ENCODE results near the gene CDK4. TPM values are rescaled to one million over a fixed set of nuclear protein-coding genes. Genes with fewer than 3 reads are reported as not detected.

CDK4 gene
- total and polyA plus RNA-seq, 2 donors from 2014 or later, result 69.1 to 118 TPM

DNA sequence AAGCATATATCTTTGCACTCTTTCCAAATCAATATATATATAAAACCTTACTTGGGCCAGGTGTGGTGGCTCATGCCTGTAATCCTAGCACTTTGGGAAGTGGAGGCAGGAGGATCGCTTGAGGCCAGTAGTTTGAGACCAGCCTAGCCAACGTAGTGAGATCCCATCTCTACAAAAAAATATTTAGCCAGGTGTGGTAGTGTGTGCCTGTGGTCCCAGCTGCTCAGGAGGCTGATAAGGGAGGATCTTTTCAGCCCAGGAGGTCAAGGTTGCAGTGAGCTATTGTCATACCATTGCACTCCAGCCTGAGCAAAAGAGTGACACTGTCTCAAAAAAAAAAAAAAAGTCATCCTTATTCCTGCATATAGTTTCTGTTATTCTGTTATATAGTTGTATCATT, 43.8 kb downstream of the CDK4 start:
- H3K4me3 ChIP-seq (ENCODE audit: low read length in 3 of 3), result no peak overlapping the region
- no peak overlapping the region for H3K9ac ChIP-seq (ENCODE audit: low read length in 3 of 3)
- intact Hi-C loops (cut with DNase I), result no loop called here
- peaks cover under 1 to 7% (median 3%) of the 10 kb centered on the region in 3 donors for H3K36me3 ChIP-seq (ENCODE audit: control insufficient read depth in 2 of 3, insufficient read depth in 3 of 3, low read length in 3 of 3)
- TF ChIP-seq, protein P1, sequence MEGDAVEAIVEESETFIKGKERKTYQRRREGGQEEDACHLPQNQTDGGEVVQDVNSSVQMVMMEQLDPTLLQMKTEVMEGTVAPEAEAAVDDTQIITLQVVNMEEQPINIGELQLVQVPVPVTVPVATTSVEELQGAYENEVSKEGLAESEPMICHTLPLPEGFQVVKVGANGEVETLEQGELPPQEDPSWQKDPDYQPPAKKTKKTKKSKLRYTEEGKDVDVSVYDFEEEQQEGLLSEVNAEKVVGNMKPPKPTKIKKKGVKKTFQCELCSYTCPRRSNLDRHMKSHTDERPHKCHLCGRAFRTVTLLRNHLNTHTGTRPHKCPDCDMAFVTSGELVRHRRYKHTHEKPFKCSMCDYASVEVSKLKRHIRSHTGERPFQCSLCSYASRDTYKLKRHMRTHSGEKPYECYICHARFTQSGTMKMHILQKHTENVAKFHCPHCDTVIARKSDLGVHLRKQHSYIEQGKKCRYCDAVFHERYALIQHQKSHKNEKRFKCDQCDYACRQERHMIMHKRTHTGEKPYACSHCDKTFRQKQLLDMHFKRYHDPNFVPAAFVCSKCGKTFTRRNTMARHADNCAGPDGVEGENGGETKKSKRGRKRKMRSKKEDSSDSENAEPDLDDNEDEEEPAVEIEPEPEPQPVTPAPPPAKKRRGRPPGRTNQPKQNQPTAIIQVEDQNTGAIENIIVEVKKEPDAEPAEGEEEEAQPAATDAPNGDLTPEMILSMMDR (IDR thresholded peaks at IDR 0.05; ENCODE audit: borderline replicate concordance, extremely low read depth, insufficient read depth), result no peak
- H3K9me3 ChIP-seq (ENCODE audit: control insufficient read depth in 2 of 3, insufficient read depth in 1 of 3, low read length in 3 of 3), result no peaks in the 10 kb centered on the region
- no peaks in the 10 kb centered on the region for H3K4me1 ChIP-seq (ENCODE audit: control insufficient read depth in 2 of 3, insufficient read depth in 2 of 3, low read depth in 1 of 3, low read length in 3 of 3)
- no peaks in the 10 kb centered on the region for H3K27me3 ChIP-seq (ENCODE audit: control insufficient read depth, insufficient read depth, low read length)
- DNase-seq, result no peak
- no peak overlapping the region for H3K27ac ChIP-seq (ENCODE audit: low read depth in 2 of 2, low read length in 2 of 2)
- FAIRE-seq, result no peak

DNA sequence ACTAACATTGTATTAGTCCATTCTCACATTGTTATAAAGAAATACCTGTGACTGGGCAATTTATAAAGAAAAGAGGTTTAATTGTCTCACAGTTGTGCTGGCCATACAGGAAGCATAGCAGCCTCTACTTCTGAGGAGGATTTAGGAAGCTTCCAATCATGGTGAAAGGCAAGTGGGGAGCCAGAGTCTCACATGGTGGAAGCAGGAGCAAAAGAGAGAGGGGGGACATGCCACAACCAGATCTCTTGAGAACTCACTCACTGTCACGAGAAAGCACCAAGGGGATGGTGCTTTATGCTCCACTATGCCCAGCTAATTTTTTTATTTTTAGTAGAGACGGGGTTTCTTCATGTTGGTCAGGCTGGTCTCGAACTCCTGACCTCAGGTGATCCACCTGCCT, 44.9 kb downstream of the CDK4 start:
- FAIRE-seq, result no peak

DNA sequence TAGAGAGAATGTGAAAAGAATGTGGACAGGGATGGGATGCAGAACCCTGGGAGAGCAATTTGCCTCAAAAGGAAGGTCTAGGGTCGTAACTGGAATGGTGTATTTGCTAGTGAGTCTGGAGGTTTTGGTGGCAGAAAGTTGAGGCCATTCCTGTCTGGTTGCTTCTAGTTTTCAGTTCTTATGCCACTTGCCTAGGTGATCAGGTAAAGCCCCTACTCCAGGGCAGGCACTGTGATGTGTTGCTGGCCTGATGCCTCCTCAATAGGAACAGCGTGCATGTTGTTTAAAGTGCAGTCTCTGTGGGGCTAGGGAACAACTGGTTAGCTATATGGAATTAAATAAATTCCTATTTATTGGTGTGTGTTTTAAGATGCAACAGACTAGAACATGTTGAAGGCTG, 51.8 kb downstream of the CDK4 start:
- FAIRE-seq (no peak), DNase-seq (no peak)
- H3K27me3 ChIP-seq (ENCODE audit: control insufficient read depth, insufficient read depth, low read length), result no peaks in the 10 kb centered on the region
- peaks cover 7 to 19% (median 15%) of the 10 kb centered on the region in 3 donors for H3K36me3 ChIP-seq (ENCODE audit: control insufficient read depth in 2 of 3, insufficient read depth in 3 of 3, low read length in 3 of 3)
- no peaks in the 10 kb centered on the region for H3K4me1 ChIP-seq (ENCODE audit: control insufficient read depth in 2 of 3, insufficient read depth in 2 of 3, low read depth in 1 of 3, low read length in 3 of 3)
- H3K4me3 ChIP-seq (ENCODE audit: low read length in 3 of 3), result no peak overlapping the region
- TF ChIP-seq, protein P1 (IDR thresholded peaks at IDR 0.05; ENCODE audit: borderline replicate concordance, extremely low read depth, insufficient read depth), result no peak
- H3K9me3 ChIP-seq (ENCODE audit: control insufficient read depth in 2 of 3, insufficient read depth in 1 of 3, low read length in 3 of 3), result no peaks in the 10 kb centered on the region
- no peak overlapping the region for H3K9ac ChIP-seq (ENCODE audit: low read length in 3 of 3)
- no peak overlapping the region for H3K27ac ChIP-seq (ENCODE audit: low read depth in 2 of 2, low read length in 2 of 2)
- intact Hi-C loops (cut with DNase I), result no loop called here

More for the DNA sequence above, 44.9 kb downstream of the CDK4 start:
- H3K4me1 ChIP-seq (ENCODE audit: control insufficient read depth in 2 of 3, insufficient read depth in 2 of 3, low read depth in 1 of 3, low read length in 3 of 3), result no peaks in the 10 kb centered on the region
- TF ChIP-seq, protein P1 (IDR thresholded peaks at IDR 0.05; ENCODE audit: borderline replicate concordance, extremely low read depth, insufficient read depth), result no peak
- H3K36me3 ChIP-seq (ENCODE audit: control insufficient read depth in 2 of 3, insufficient read depth in 3 of 3, low read length in 3 of 3), result peaks cover 2 to 7% (median 3%) of the 10 kb centered on the region in 3 donors
- H3K4me3 ChIP-seq (ENCODE audit: low read length in 3 of 3), result no peak overlapping the region
- no peaks in the 10 kb centered on the region for H3K9me3 ChIP-seq (ENCODE audit: control insufficient read depth in 2 of 3, insufficient read depth in 1 of 3, low read length in 3 of 3)
- intact Hi-C loops (cut with DNase I), result no loop called here
- no peak for DNase-seq
- no peaks in the 10 kb centered on the region for H3K27me3 ChIP-seq (ENCODE audit: control insufficient read depth, insufficient read depth, low read length)
- H3K9ac ChIP-seq (ENCODE audit: low read length in 3 of 3), result no peak overlapping the region
- H3K27ac ChIP-seq (ENCODE audit: low read depth in 2 of 2, low read length in 2 of 2), result no peak overlapping the region

DNA sequence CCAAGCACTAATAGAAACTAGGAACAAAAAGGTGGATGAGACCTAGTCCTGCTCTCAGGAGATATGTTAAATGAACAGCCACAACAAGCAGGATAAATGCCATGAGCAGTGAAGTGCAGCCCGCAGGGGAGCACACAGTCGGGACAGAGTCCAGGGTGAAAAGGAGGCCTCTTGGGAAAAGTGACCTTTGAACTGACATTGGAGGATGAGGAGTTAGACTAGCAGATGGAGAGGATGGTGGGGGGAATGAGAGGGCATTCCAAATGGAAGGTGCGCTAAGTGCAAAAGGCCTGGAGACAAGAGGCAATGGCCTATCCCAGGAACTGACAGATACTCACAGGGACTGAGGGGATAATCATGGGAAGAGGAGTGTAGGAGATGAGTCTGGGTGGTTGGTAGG, 53.7 kb downstream of the CDK4 start:
- no peak overlapping the region for H3K27ac ChIP-seq (ENCODE audit: low read depth in 2 of 2, low read length in 2 of 2)
- no peaks in the 10 kb centered on the region for H3K27me3 ChIP-seq (ENCODE audit: control insufficient read depth, insufficient read depth, low read length)
- H3K9ac ChIP-seq (ENCODE audit: low read length in 3 of 3), result no peak overlapping the region
- H3K9me3 ChIP-seq (ENCODE audit: control insufficient read depth in 2 of 3, insufficient read depth in 1 of 3, low read length in 3 of 3), result no peaks in the 10 kb centered on the region
- H3K4me1 ChIP-seq (ENCODE audit: control insufficient read depth in 2 of 3, insufficient read depth in 2 of 3, low read depth in 1 of 3, low read length in 3 of 3), result peaks cover 0 to 7% (median 6%) of the 10 kb centered on the region in 3 donors
- FAIRE-seq (no peak), DNase-seq (no peak)
- H3K4me3 ChIP-seq (ENCODE audit: low read length in 3 of 3), result no peak overlapping the region
- peaks cover 7 to 19% (median 11%) of the 10 kb centered on the region in 3 donors for H3K36me3 ChIP-seq (ENCODE audit: control insufficient read depth in 2 of 3, insufficient read depth in 3 of 3, low read length in 3 of 3)
- TF ChIP-seq, protein P1 (IDR thresholded peaks at IDR 0.05; ENCODE audit: borderline replicate concordance, extremely low read depth, insufficient read depth), result no peak
- intact Hi-C loops (cut with DNase I), result no loop called here
